ENCODE results near the gene IPO9.
"Not testable (repeated sequence)": the region's sequence is repeated elsewhere in the genome, so short reads cannot be mapped to it uniquely, and the experiment has no call there.

The IPO9 gene

GRCh38 chr1:201809876-201810275 lies 19.1 kb upstream of the IPO9 start:
- no peak for DNase-seq (ENCODE audit: low read depth in 2 of 2)

- DNase-seq (ENCODE audit: low read depth in 2 of 2): no peak
Observed at GRCh38 chr1:201810466-201811216, 18.3 kb upstream of the IPO9 start.

DNA sequence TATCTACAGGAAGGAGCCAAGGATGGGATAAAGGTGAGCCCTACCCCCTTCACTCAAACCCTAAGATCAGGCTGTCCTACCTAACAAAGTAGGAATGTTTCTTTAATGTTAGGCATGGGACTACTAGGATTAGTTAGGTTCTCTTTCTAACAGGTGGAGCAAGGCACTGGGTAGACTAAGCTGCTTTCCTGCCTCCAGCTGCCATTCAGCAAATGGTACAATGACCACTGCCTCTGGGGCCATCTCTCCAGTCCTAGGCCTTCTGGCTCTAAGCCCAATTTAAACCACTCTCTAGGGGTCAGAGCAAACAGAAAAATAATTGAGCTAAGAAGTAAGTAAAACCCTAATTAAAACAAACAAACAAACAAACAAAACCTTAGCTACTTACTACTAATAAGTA lies 15.7 kb upstream of the IPO9 start:
- DNase-seq (ENCODE audit: low read depth in 2 of 2): no peak

DNA sequence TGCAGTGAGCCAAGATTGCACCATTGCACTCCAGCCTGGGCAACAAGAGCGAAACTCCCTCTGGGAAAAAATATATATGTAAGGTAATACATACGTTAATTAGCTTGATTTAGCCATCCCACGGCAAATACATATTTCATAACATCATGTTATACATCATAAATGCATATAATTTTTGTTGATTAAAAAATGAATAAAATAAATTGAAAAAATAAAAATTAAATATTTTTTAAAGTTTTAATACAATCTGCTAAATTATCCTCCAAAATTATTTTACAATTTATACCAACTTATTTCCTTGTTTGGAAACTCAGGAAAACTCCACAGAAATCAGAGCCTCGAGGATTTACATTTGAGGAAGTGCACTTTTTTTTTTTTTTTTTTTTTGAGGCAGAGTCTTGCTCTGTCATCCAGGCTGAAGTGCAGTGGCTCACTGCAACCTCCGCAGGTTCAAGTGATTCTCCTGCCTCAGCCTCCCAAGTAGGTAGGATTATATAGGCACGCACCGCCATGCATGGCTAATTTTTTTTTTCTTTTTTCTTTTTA lies 12.6 kb upstream of the IPO9 start:
- DNase-seq (ENCODE audit: low read depth in 2 of 2): no peak

GRCh38 chr1:201818971-201819750 lies 9.8 kb upstream of the IPO9 start:
- no peak for DNase-seq (ENCODE audit: low read depth in 2 of 2)

GRCh38 chr1:201820413-201820812 lies 8.5 kb upstream of the IPO9 start:
- DNase-seq (ENCODE audit: low read depth in 2 of 2): no peak

DNA sequence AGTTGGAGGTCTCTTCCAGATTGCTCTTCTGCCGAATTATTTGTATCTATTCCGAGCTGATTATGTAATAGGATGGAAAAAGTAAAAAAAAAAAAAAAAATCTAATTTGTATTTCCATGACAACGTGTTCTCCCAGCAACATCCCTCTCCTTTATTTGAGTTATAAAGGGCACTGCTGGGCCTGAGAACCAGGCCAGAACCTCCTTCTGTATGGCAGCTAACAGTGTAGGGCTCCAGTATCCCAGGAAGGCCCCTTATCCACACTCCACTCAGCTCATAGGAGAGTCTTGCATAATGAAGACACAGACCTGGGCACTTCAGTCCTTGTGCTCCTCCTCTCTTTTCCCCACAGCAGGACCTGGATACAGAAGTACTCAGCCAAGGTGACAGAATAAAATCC lies 3.7 kb upstream of the IPO9 start:
- no peak for DNase-seq (ENCODE audit: low read depth in 2 of 2)

GRCh38 chr1:201826830-201827229 lies 2.1 kb upstream of the IPO9 start:
- DNase-seq (ENCODE audit: low read depth in 2 of 2): no peak

- no peak for DNase-seq (ENCODE audit: low read depth in 2 of 2)
Observed at GRCh38 chr1:201827321-201828216, 1.4 kb upstream of the IPO9 start.

DNA sequence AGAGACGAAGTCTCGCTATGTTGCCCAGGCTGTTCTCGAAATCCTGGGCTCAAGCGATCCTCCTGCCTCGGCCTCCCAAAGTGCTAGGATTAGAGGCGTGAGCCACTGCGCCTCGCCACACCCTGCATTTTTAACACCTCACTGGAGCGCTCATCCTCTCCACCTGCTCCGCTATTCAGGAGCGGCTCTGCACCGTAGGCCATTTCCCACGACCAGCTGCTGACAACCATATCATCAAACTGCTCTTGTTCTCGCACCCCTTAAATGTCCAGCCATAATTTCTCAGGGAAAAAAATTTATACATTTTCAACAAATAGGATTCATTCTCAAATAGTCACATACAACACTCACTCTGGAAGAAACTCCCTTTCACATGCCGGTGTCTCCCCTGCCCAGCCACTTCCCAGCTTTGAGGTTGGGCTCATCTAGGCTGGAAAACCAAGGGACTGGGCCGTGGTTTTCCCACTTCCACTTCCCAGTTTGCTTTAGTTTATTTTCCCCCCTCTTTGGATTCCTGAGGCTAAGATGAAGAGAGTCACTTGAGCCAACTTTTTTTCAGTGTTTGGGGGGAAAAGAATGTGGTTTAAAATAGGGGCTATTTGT lies 639 bp upstream of the IPO9 start:
- no peak for DNase-seq (ENCODE audit: low read depth in 2 of 2)

- DNase-seq (ENCODE audit: low read depth in 2 of 2): no peak
Observed at GRCh38 chr1:201831371-201831770, 2.4 kb downstream of the IPO9 start.

DNA sequence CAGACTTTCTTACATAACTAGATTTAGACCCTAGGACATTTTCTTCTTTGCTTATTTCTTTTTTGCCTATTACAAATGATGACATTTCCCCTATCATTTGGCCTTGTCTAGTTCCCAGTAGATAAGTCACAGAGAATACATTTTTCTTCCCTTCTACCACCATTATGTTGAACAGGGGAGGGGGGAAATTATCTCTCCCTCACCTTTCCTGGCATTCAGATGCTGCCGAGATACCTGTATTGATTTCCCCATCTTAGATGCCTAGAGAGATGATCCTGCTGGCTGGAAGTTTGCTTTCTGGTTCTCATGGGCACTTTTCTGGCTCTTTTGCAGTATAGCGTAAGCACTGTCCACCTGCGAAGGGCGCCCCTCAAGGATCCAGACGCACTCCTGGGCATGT lies 5.7 kb downstream of the IPO9 start:
- no peak for DNase-seq (ENCODE audit: low read depth in 2 of 2)

DNA sequence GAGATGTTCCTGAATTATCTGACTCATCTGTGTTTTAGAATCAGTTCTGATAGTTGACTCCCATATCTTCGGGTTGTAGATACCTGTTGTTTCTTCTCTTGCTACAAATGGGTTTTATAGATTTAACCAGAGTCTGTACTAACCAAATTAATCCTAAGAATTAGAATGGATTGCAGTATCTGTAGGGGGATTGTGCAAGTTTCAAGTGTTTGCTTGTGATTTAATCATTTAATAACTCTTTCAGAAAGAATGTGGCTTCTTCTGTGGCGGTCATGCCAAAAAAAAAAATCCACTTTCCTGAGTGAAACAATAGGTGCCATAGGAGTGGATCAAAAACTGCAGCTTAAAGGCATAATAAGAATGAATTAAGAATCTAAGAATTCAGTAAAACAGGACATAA lies 9.4 kb downstream of the IPO9 start:
- no peak for DNase-seq (ENCODE audit: low read depth in 2 of 2)

DNA sequence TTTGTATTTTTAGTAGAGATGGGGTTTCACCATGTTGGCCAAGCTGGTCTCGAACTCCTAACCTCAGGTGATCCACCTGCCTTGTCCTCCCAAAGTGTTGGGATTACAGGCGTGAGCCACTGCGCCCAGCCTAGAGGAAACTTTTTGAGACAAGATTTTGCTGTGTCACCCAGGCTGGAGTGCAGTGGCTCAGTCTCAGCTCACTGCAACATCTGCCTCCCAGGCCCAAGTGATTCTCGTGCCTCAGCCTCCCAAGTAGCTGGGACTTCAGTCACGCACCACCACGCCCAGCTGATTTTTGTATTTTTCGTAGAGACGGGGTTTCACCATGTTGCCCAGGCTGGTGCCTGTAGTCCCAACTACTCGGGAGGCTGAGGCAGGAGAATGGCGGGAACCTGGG lies 10.1 kb downstream of the IPO9 start:
- DNase-seq (ENCODE audit: low read depth in 2 of 2): not testable (repeated sequence)

DNA sequence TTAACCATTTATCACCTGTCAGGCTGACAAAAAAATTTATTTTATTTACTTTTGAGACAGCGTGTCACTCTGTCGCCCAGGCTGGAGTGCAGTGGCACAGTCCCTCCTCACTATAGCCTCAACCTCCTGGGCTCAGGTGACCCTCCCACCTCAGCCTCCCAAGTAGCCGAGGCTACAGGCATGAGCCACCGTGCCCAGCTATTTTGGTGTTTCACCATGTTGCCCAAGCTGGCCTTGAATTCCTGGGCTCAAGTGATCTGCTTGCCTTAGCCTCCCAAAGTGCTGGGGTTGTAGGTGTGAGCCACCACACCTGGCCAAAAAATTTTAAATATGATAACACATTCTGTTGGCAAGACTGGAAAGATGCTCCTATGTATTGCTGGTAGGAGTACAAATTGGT lies 11.1 kb downstream of the IPO9 start:
- no peak for DNase-seq (ENCODE audit: low read depth in 2 of 2)

- no peak for DNase-seq (ENCODE audit: low read depth in 2 of 2)
Observed at GRCh38 chr1:201840490-201840889, 11.5 kb downstream of the IPO9 start.

DNA sequence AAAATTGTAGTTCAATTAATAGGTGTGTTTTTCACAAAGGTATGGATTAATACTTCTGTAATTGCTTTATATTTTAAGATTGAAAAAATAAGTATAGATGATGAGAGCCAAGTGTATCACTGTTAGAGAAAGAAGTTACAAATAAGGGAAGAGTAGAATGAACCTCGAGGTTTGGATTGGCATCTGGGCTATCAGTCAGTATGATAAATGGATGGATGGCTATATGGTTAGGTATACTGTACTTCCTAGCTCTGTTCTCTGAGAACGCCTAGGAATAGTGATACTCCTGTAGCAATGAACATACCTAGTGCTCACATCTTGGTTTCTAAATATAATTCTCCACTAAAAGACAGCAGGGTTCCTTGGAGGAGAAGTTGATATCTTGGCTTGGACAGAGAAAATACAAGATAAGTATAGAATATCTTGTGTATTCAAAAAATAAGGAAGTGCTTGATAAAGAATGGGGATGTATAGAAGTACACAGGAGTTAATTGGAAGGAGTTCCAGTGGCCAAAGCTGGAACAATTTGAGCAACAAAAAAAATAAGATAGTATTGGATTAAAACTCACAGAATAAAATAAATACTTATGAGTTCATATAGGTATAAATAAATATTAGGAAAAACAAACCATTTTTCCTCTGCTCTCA lies 12.4 kb downstream of the IPO9 start:
- no peak for DNase-seq (ENCODE audit: low read depth in 2 of 2)

- DNase-seq (ENCODE audit: low read depth in 2 of 2): no peak
Observed at GRCh38 chr1:201842472-201843027, 13.6 kb downstream of the IPO9 start.

DNA sequence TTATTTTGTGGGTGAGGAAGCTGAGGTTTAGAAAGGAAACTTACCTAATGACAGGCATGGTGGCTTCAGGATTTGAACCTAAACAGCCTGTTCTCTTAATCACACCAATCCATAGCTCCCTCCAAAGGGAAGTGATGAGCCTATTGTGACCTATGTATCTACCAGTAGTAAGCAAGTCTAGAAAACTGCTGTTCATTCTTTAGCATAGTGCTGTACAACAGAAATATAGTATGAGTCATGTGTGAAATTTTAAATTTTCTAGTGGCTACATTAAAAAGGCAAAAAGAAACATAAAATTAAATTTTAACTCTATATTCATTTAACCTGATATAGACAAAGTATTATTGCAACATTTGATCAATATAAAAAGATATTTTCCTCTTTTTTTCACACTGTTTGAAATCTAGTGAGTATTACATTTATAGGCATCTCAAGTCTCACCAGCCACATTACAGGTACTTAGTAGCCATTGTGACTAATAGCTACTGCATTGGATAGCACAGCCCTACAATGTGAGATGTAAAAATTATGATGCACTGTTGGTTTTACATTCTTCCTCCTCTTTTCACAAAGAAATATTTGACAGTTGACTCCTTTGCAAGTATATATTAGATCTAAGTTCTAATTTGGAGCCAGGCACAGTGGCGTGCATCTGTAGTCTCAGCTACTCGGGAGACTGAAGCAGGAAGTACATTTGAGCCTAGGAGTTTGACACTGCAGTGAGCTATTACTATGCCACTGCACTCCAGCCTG lies 16.6 kb downstream of the IPO9 start:
- DNase-seq (ENCODE audit: low read depth in 2 of 2): no peak

GRCh38 chr1:201847150-201847549 lies 18.2 kb downstream of the IPO9 start:
- DNase-seq (ENCODE audit: low read depth in 2 of 2): no peak

Measured in activated CD8-positive, alpha-beta memory T cell treated with anti-CD3 and anti-CD28 coated beads for 4 hours (primary cell).